ENCODE results near the gene VCX2. TPM values are rescaled to one million over a fixed set of nuclear protein-coding genes. Genes with fewer than 3 reads are reported as not detected.

VCX2 gene
- total and polyA plus RNA-seq, 2 experiments from 2014 or later: not detected

GRCh38 chrX:8196776-8197175, 25.7 kb upstream of the VCX2 start:
- no peaks in the 10 kb centered on the region for H3K4me1 ChIP-seq (ENCODE audit: insufficient read depth)
- no peaks in the 10 kb centered on the region for H3K36me3 ChIP-seq (ENCODE audit: low read depth)
- H3F3A ChIP-seq (ENCODE audit: insufficient read depth): no peaks in the 10 kb centered on the region
- no peak overlapping the region for H3K4me3 ChIP-seq
- in situ Hi-C loops (cut with MboI): no loop called here
- H3K4me2 ChIP-seq (ENCODE audit: unreplicated experiment): no peak overlapping the region
- no peak overlapping the region for H3K27ac ChIP-seq
- WGBS, 2 experiments (ENCODE audit: low coverage in 1 of 2, low lambda C conversion rate in 2 of 2, missing lambda C conversion rate in 2 of 2): 8 to 17% methylated on average over 7 of the region's 7 CpGs
- DNase-seq: no peak
- H3K79me2 ChIP-seq (ENCODE audit: insufficient read depth): no peaks in the 10 kb centered on the region
- H3K27me3 ChIP-seq (replicated peaks; ENCODE audit: insufficient read depth): no peaks in the 10 kb centered on the region
- H2AFZ ChIP-seq: no peak overlapping the region
- no peak overlapping the region for H3K9ac ChIP-seq
- TF ChIP-seq EZH2phosphoT487 (IDR thresholded peaks at IDR 0.05; ENCODE audit: insufficient read depth, low read depth) (no peak), EZH2 (IDR thresholded peaks at IDR 0.05; ENCODE audit: insufficient read depth, poor library complexity, severe bottlenecking) (no peak)
- H3K9me3 ChIP-seq (ENCODE audit: low read depth): no peaks in the 10 kb centered on the region
- no peaks in the 10 kb centered on the region for H4K20me1 ChIP-seq (ENCODE audit: insufficient read depth)
- H3K9me2 ChIP-seq (ENCODE audit: insufficient read depth): no peaks in the 10 kb centered on the region

GRCh38 chrX:8194216-8194615, 23.1 kb upstream of the VCX2 start:
- Histone ChIP-seq H3K36me3 (ENCODE audit: low read depth) (no peaks in the 10 kb centered on the region), H3F3A (ENCODE audit: insufficient read depth) (no peaks in the 10 kb centered on the region), H3K9ac (no peak overlapping the region), H3K27me3 (replicated peaks; ENCODE audit: insufficient read depth) (no peaks in the 10 kb centered on the region), H3K9me2 (ENCODE audit: insufficient read depth) (no peaks in the 10 kb centered on the region), H3K4me2 (ENCODE audit: unreplicated experiment) (no peak overlapping the region), H4K20me1 (ENCODE audit: insufficient read depth) (no peaks in the 10 kb centered on the region), H3K4me3 (no peak overlapping the region), H3K79me2 (ENCODE audit: insufficient read depth) (no peaks in the 10 kb centered on the region), H3K4me1 (ENCODE audit: insufficient read depth) (no peaks in the 10 kb centered on the region), H3K9me3 (ENCODE audit: low read depth) (no peaks in the 10 kb centered on the region), H2AFZ (no peak overlapping the region), H3K27ac (no peak overlapping the region)
- 27 to 29% methylated on average over 2 of the region's 2 CpGs for WGBS, 2 experiments (ENCODE audit: low coverage in 1 of 2, low lambda C conversion rate in 2 of 2, missing lambda C conversion rate in 2 of 2)
- DNase-seq: no peak
- no peak for TF ChIP-seq EZH2 (IDR thresholded peaks at IDR 0.05; ENCODE audit: insufficient read depth, poor library complexity, severe bottlenecking)
- in situ Hi-C loops (cut with MboI): no loop called here

- DNase-seq: no peak
- Histone ChIP-seq H4K20me1 (ENCODE audit: insufficient read depth) (no peaks in the 10 kb centered on the region), H3K9me2 (ENCODE audit: insufficient read depth) (no peaks in the 10 kb centered on the region), H3K36me3 (ENCODE audit: low read depth) (no peaks in the 10 kb centered on the region), H3K9ac (no peak overlapping the region), H3K4me2 (ENCODE audit: unreplicated experiment) (no peak overlapping the region), H3K27ac (no peak overlapping the region), H3K4me1 (ENCODE audit: insufficient read depth) (no peaks in the 10 kb centered on the region), H3K9me3 (ENCODE audit: low read depth) (no peaks in the 10 kb centered on the region), H3K79me2 (ENCODE audit: insufficient read depth) (no peaks in the 10 kb centered on the region), H3K27me3 (replicated peaks; ENCODE audit: insufficient read depth) (no peaks in the 10 kb centered on the region), H3K4me3 (no peak overlapping the region), H3F3A (ENCODE audit: insufficient read depth) (no peaks in the 10 kb centered on the region), H2AFZ (no peak overlapping the region)
- in situ Hi-C loops (cut with MboI): no loop called here
- WGBS, 2 experiments (ENCODE audit: low coverage in 1 of 2, low lambda C conversion rate in 2 of 2, missing lambda C conversion rate in 2 of 2): 4 to 7% methylated on average over 2 of the region's 2 CpGs
- TF ChIP-seq EZH2 (IDR thresholded peaks at IDR 0.05; ENCODE audit: insufficient read depth, poor library complexity, severe bottlenecking): no peak
- no peak for TF ChIP-seq EZH2phosphoT487 (IDR thresholded peaks at IDR 0.05; ENCODE audit: insufficient read depth, low read depth)
Measured at GRCh38 chrX:8192276-8192675, 21.2 kb upstream of the VCX2 start.

- H3K27ac ChIP-seq: no peak overlapping the region
- no peaks in the 10 kb centered on the region for H3F3A ChIP-seq (ENCODE audit: insufficient read depth)
- TF ChIP-seq EZH2phosphoT487 (IDR thresholded peaks at IDR 0.05; ENCODE audit: insufficient read depth, low read depth): no peak
- no peak for TF ChIP-seq EZH2 (IDR thresholded peaks at IDR 0.05; ENCODE audit: insufficient read depth, poor library complexity, severe bottlenecking)
- H3K9ac ChIP-seq: no peak overlapping the region
- no peak for DNase-seq
- no peak overlapping the region for H3K4me3 ChIP-seq
- no peaks in the 10 kb centered on the region for H3K9me2 ChIP-seq (ENCODE audit: insufficient read depth)
- H2AFZ ChIP-seq: no peak overlapping the region
- no peaks in the 10 kb centered on the region for H4K20me1 ChIP-seq (ENCODE audit: insufficient read depth)
- no peaks in the 10 kb centered on the region for H3K36me3 ChIP-seq (ENCODE audit: low read depth)
- H3K4me1 ChIP-seq (ENCODE audit: insufficient read depth): no peaks in the 10 kb centered on the region
- WGBS, 2 experiments (ENCODE audit: low coverage in 1 of 2, low lambda C conversion rate in 2 of 2, missing lambda C conversion rate in 2 of 2): 55 to 56% methylated on average over 7 to 8 of the region's 8 CpGs
- no peaks in the 10 kb centered on the region for H3K79me2 ChIP-seq (ENCODE audit: insufficient read depth)
- in situ Hi-C loops (cut with MboI): no loop called here
- no peaks in the 10 kb centered on the region for H3K9me3 ChIP-seq (ENCODE audit: low read depth)
- H3K4me2 ChIP-seq (ENCODE audit: unreplicated experiment): no peak overlapping the region
- H3K27me3 ChIP-seq (replicated peaks; ENCODE audit: insufficient read depth): no peaks in the 10 kb centered on the region
Measured at GRCh38 chrX:8191022-8191421, 20.0 kb upstream of the VCX2 start.

- 37 to 42% methylated on average over 4 of the region's 4 CpGs for WGBS, 2 experiments (ENCODE audit: low coverage in 1 of 2, low lambda C conversion rate in 2 of 2, missing lambda C conversion rate in 2 of 2)
- Histone ChIP-seq H3K9me3 (ENCODE audit: low read depth) (no peaks in the 10 kb centered on the region), H3F3A (ENCODE audit: insufficient read depth) (no peaks in the 10 kb centered on the region), H3K27ac (no peak overlapping the region), H3K4me3 (no peak overlapping the region), H4K20me1 (ENCODE audit: insufficient read depth) (no peaks in the 10 kb centered on the region), H3K9me2 (ENCODE audit: insufficient read depth) (no peaks in the 10 kb centered on the region), H3K36me3 (ENCODE audit: low read depth) (no peaks in the 10 kb centered on the region), H3K27me3 (replicated peaks; ENCODE audit: insufficient read depth) (no peaks in the 10 kb centered on the region), H3K79me2 (ENCODE audit: insufficient read depth) (no peaks in the 10 kb centered on the region), H3K4me1 (ENCODE audit: insufficient read depth) (no peaks in the 10 kb centered on the region), H3K9ac (no peak overlapping the region), H2AFZ (no peak overlapping the region), H3K4me2 (ENCODE audit: unreplicated experiment) (no peak overlapping the region)
- in situ Hi-C loops (cut with MboI): no loop called here
- DNase-seq: no peak
- TF ChIP-seq EZH2 (IDR thresholded peaks at IDR 0.05; ENCODE audit: insufficient read depth, poor library complexity, severe bottlenecking) (no peak), EZH2phosphoT487 (IDR thresholded peaks at IDR 0.05; ENCODE audit: insufficient read depth, low read depth) (no peak)
Measured at GRCh38 chrX:8190341-8190830, 19.3 kb upstream of the VCX2 start.

Measured in GM23248 (cell line).